22Rv1 (cell line): ENCODE results near the gene ATP9A.

Experiments
- H3K27ac ChIP-seq: fragments of 450-650 bp; 2 replicates; pipeline ENCODE4 v1.5.1; 2017
- CTCF ChIP-seq: fragments of 450-650 bp; IDR thresholded peaks from 2 replicates; pipeline ENCODE4 v1.5.1; 2017; ENCODE audit warnings: mild to moderate bottlenecking
- ZFX ChIP-seq: fragments of 450-650 bp; IDR thresholded peaks from 2 replicates; pipeline ENCODE4 v1.6.1; 2017; ENCODE audit warnings: antibody characterized with exemption, borderline replicate concordance

Gene ATP9A

DNA sequence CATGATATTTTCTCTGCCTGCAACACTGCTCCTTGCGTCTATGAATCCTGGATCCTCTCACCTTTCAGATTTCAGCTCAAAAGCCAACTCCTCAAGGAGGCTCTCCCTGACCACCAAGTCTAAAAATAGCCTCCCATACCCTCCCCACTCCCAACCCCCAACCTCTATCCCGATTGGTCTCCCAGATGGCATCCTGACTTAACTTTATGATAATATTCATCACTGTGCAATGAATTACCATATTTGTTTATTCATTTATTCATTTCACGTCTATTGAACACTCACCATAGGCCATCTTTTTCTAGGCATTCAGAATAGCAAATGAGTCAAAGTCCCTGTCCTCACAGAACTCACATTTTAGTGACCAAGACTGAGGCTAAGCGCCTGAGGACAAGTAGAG lies 183.0 kb downstream of the ATP9A start:
- no peak for TF ChIP-seq ZFX
- no peak for TF ChIP-seq CTCF
- H3K27ac ChIP-seq: no peak overlapping the region

DNA sequence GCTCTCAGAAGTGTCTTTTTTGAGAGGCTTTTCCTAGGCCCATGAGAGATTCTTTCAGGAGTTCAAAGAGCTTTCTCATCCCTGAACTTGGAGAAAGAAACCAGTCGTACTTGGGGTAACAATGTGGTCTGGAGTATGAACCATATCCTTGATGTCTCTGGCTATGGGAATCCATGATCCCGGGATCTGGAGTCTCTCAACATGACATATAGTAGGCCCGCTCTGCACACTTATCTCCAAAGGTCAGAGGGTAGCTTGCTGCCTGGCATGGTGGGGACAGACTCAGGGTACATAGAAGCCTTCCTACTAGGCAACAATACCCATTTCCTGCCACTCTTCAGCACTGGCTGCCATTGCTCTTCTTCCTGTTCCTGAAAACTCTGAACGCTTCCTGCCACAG lies 183.5 kb downstream of the ATP9A start:
- TF ChIP-seq ZFX (no peak), CTCF (no peak)
- no peak overlapping the region for H3K27ac ChIP-seq

DNA sequence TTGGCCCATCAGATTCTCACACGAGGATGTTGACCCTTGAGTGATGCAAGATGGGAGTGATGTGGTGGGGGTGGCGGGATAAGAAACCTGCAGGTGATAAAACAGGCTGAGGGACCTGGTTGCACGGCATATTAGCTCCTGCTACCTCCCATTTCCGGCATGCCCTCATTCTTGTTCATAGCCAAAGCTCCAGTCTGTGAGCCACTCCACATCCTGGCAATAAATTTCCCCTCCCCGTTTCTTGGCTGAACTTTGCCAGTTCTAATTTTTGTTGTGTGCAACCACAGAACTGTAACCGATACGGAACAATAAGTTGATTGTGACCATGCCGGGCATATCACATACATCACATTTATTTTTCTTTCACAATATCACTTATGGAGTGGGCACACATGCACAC lies 184.1 kb downstream of the ATP9A start:
- TF ChIP-seq CTCF: no peak
- no peak for TF ChIP-seq ZFX

DNA sequence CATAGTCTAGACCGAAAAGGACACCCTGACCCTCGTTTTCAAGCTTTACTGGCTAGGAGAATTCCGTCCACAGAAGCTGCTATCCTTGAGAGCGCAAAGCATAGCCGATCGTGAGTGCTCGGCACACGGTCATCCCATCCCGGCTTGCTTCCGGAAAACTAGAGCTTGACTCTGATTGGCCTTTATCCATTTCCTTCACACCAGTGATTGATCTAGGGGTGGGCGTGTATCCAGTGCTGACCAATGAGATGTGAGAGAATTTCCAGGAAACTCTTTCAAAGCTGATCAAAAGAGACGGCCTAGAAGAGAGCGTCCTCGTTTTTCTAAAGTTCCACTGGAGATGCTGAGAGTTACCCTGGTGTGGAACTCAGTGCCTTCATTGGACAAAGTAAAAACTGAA lies 184.7 kb downstream of the ATP9A start:
- TF ChIP-seq CTCF (no peak), ZFX (no peak)
- no peak overlapping the region for H3K27ac ChIP-seq

More for the DNA sequence above, 184.1 kb downstream of the ATP9A start:
- H3K27ac ChIP-seq: no peak overlapping the region

- no peak overlapping the region for H3K27ac ChIP-seq
- TF ChIP-seq CTCF (no peak), ZFX (no peak)
Observed at GRCh38 chr20:51583073-51583472, 185.1 kb downstream of the ATP9A start.

DNA sequence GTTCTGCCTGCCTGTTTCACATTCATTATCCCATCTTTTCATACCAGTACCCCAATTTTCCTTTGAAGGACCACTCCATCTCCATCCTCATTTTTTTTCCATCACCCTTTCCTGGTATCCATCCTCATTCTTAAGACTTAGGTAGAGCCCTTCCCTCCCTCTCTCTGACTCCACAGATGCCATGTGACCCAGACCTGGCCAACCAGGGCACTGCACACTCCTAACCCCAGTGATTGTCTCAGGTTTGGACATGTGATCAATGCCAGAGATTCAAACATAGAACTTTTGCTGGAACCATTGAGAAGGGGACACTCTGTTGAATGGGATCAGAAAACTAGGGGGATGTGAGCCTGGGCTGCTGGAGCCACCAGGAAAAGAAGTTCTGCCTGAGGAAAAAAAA lies 186.6 kb downstream of the ATP9A start:
- no peak overlapping the region for H3K27ac ChIP-seq
- TF ChIP-seq ZFX: no peak
- no peak for TF ChIP-seq CTCF

DNA sequence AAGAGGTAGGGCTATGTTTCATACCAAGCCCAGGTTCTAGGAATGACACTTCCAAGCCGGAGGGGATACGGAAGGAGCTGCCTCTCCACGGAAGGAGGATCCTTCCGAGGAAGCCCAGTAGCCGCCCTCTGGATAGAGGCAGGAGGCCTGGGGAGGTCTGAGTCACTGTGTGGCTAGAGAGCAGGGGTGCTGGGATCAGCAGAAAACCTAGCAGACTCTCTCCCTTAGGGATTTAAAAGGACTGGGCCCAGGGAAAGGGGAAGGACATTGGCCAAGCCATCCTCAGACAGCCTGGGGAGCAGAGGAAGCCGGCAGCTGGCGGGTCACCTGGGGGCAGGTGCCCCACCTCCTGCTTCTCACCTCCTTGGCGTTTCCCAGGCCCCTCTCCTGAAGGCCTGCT lies 189.1 kb downstream of the ATP9A start:
- H3K27ac ChIP-seq: no peak overlapping the region
- TF ChIP-seq CTCF: no peak
